Activated CD8-positive, alpha-beta T cell treated with anti-CD3 and anti-CD28 coated beads for 36 hours (primary cell): ENCODE data around the gene ERC2. TPM values are rescaled to one million over a fixed set of nuclear protein-coding genes. Genes with fewer than 3 reads are reported as not detected.

Experiments used
- ATAC-seq: fragments of 200-7000 bp; cut with Tn5 transposase; one replicate; pipeline ENCODE4 v1.10.0; 2021; ENCODE audit warnings: mild to moderate bottlenecking, moderate library complexity
- CTCF ChIA-PET: fragments of 350-600 bp; sonication (Branson Sonifier 250); formaldehyde crosslinking; loops from one replicate; lab custom pipeline; 2021; ENCODE audit warnings: antibody characterized with exemption; lab: Charles Lee
- POLR2A ChIA-PET: fragments of 350-600 bp; sonication (Branson Sonifier 250); formaldehyde crosslinking; loops from one replicate; lab custom pipeline; 2021; ENCODE audit warnings: antibody characterized with exemption; lab: Charles Lee
- DNase-seq: peaks from one replicate; pipeline ENCODE4 v3.0.0-alpha.2; 2020
- H3K27ac Mint-ChIP-seq: one replicate; pipeline ENCODE4 v1.8.0; 2021; ENCODE audit warnings: mild to moderate bottlenecking, mixed read lengths
- H3K27me3 Mint-ChIP-seq: one replicate; pipeline ENCODE4 v1.8.0; 2021; ENCODE audit warnings: mixed read lengths
- H3K36me3 Mint-ChIP-seq: one replicate; pipeline ENCODE4 v1.8.0; 2021; ENCODE audit warnings: low read depth, mixed read lengths
- H3K4me1 Mint-ChIP-seq: one replicate; pipeline ENCODE4 v1.8.0; 2021; ENCODE audit warnings: low read depth, mixed read lengths
- H3K4me3 Mint-ChIP-seq: one replicate; pipeline ENCODE4 v1.8.0; 2021; ENCODE audit warnings: mild to moderate bottlenecking, moderate library complexity, mixed read lengths
- H3K9me3 Mint-ChIP-seq: one replicate; pipeline ENCODE4 v1.8.0; 2021; ENCODE audit warnings: mixed read lengths
- intact Hi-C: fragments of 100-400 bp; cut with micrococcal nuclease; formaldehyde crosslinking; loops from one replicate; pipeline ENCODE4 v1.10.0; 2022
- total RNA-seq, 2 experiments: library from RNA; stranded (reverse); gene quantifications; one replicate each; pipeline ENCODE4 v1.2.3, GENCODE V29; 2021
- TF ChIP-seq, protein P1 (sequence below): fragments of 200-600 bp; IDR thresholded peaks from one replicate; pipeline ENCODE4 v1.8.0; 2022; ENCODE audit warnings: antibody characterized with exemption, mild to moderate bottlenecking

Gene ERC2
- total RNA-seq, 2 experiments from 2014 or later: 0.18 to 0.52 TPM

DNA sequence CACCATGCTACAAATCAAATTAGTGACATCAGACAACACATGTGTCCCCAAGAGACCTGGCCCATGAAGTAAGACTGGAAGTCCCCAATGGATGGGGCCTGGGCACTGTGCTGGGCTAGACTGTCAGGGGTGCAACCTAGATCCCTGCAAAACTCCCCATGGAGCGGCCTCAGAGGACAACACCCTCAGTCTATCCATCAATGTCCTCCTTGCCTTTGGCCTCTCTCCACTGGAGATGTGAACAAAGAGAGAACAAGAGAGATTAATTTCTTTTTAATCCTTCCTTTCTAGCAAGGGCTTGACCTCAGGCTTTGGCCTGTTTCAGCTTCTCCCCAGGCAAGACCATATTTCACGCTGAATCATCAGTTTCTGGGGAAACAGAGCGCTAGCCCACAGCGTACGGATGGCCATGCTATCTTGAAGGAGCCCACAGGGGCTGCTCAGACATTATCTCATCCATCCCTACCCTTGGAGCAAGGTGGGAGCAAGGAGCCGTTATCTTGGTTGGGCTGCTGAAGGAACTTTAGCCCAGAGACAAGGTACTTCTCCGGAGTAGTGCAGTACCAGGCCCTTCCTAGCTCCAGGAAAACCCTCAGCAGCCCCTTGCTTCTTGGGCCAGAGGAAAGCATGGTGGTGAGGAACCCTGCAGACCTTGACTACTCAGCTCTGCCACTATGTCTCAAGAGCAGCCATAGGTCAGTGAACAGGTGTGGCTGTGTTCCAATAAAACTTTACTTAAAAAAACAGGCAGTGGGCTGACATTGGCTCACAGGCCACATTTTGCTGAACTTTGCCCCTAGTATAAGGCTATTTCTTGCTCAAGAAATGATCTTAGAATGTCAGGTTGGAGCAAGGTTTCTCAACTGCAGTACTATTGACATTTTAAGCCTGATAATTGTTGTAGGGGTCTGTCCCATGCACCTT lies 908.5 kb downstream of the ERC2 start:
- H3K9me3 Mint-ChIP-seq: no peaks in the 10 kb centered on the region
- TF ChIP-seq, protein P1, sequence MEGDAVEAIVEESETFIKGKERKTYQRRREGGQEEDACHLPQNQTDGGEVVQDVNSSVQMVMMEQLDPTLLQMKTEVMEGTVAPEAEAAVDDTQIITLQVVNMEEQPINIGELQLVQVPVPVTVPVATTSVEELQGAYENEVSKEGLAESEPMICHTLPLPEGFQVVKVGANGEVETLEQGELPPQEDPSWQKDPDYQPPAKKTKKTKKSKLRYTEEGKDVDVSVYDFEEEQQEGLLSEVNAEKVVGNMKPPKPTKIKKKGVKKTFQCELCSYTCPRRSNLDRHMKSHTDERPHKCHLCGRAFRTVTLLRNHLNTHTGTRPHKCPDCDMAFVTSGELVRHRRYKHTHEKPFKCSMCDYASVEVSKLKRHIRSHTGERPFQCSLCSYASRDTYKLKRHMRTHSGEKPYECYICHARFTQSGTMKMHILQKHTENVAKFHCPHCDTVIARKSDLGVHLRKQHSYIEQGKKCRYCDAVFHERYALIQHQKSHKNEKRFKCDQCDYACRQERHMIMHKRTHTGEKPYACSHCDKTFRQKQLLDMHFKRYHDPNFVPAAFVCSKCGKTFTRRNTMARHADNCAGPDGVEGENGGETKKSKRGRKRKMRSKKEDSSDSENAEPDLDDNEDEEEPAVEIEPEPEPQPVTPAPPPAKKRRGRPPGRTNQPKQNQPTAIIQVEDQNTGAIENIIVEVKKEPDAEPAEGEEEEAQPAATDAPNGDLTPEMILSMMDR: no peak
- no peak overlapping the region for H3K27ac Mint-ChIP-seq
- no peak overlapping the region for H3K4me3 Mint-ChIP-seq
- H3K4me1 Mint-ChIP-seq: no peaks in the 10 kb centered on the region
- ChIA-PET POLR2A (no interaction called here), CTCF (no interaction called here)
- no peaks in the 10 kb centered on the region for H3K27me3 Mint-ChIP-seq
- DNase-seq (no peak), ATAC-seq (no peak)
- intact Hi-C loops: no loop called here
- no peaks in the 10 kb centered on the region for H3K36me3 Mint-ChIP-seq

DNA sequence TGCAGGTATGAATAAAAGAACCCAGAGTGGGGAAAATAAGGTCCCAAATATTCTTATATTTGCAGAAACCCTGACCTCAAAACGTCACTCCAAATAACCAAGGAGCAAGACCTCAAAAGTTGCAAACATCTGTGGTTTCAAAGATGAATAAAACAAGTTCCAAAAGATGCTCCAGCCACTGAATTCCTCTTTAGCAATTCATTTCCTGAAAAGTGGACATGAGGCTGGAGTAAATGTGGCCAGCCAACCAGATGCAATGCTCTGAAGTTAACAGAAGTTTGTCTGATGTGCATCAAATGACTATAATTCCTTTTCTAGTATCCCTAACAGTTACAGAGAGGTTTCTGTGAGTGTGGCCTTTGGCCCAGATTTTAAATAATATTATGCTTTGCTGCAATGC lies 910.0 kb downstream of the ERC2 start:
- CTCF ChIA-PET: no interaction called here
- no peaks in the 10 kb centered on the region for H3K36me3 Mint-ChIP-seq

DNA sequence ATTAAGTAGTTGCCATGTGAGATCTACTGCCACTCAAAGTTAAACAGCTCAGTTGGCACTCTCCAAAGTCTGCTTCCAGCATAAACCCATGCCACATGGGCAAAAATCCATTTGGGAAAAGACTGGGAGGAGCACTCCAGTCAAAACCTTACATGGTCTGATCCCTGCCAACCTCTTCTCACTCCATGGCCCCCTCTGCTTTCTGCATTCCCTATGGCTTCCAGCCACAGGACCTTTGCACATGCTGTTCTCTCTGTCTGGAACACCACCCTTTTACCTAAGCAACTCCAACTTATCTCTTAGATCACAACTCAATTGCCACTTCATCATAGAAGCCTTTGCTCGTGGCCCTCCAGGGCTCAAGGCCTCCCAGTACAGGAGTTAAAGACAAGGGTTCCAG lies 910.7 kb downstream of the ERC2 start:
- DNase-seq: no peak
- ATAC-seq: no peak
- Mint-ChIP-seq H3K36me3 (no peaks in the 10 kb centered on the region), H3K27ac (no peak overlapping the region), H3K4me3 (no peak overlapping the region), H3K9me3 (no peaks in the 10 kb centered on the region), H3K27me3 (no peaks in the 10 kb centered on the region), H3K4me1 (no peaks in the 10 kb centered on the region)
- TF ChIP-seq, protein P1: no peak
- CTCF ChIA-PET: no interaction called here
- POLR2A ChIA-PET: no interaction called here
- intact Hi-C loops: no loop called here

More for the DNA sequence above, 910.0 kb downstream of the ERC2 start:
- Mint-ChIP-seq H3K4me3 (no peak overlapping the region), H3K27me3 (no peaks in the 10 kb centered on the region), H3K4me1 (no peaks in the 10 kb centered on the region), H3K27ac (no peak overlapping the region), H3K9me3 (no peaks in the 10 kb centered on the region)
- DNase-seq (no peak), ATAC-seq (no peak)
- POLR2A ChIA-PET: no interaction called here
- TF ChIP-seq, protein P1: no peak
- intact Hi-C loops: no loop called here

DNA sequence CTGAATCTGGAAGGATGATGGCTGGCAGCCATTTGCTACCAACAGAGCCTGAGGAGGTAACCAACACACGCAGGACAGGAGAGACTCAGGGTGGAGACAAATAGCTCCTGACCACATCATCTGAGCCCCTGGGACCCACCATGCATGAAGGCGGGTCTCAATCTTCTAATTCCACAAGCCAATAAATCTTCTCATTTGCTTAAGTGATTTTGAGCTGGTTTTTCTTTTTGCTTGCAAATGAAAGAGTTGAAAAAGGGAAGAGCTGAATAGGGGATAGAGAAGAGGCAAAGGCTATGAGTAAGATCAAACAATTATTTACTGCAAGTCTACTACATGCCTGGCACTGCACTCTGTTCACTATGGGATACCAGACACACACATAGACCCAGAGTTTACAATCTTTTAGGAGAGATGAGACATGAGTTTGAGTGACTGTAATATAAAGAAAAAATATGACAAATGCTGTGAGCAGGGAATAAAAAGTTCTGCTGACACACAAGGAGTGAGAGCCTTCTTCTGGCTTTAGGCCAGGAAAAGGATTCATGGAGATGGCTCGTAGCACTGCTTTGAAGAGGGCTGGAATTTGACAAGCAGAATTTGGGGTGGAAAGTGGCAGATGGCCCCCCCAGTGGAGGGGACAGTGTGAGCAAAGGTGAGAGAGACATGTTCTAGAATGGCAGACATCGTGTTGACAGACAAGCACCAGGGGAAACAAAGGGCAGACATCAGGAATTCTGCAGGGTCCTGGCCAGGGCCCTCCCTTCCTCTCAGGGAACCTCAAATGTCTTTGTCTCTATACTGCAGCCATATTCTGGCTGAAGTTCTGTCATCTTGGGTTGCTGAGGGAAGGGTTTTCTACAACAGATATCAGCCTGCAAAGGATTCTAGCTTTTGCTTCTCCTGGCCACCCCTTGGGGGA lies 911.4 kb downstream of the ERC2 start:
- ATAC-seq: no peak
- H3K4me1 Mint-ChIP-seq: no peaks in the 10 kb centered on the region
- TF ChIP-seq, protein P1: no peak
- ChIA-PET CTCF (no interaction called here), POLR2A (no interaction called here)
- H3K9me3 Mint-ChIP-seq: peaks cover 1% of the 10 kb centered on the region
- no peaks in the 10 kb centered on the region for H3K27me3 Mint-ChIP-seq
- intact Hi-C loops: no loop called here
- no peak overlapping the region for H3K4me3 Mint-ChIP-seq
- no peaks in the 10 kb centered on the region for H3K36me3 Mint-ChIP-seq
- H3K27ac Mint-ChIP-seq: no peak overlapping the region
- DNase-seq: no peak
